OCI-LY7 (cell line): Measurements from ENCODE around the gene HOTAIR. TPM values are rescaled to one million over a fixed set of nuclear protein-coding genes. Genes with fewer than 3 reads are reported as not detected.

Source experiments
- BruUV-seq: library from RNA; stranded (reverse); fragments of 400-500 nt; replicated peaks from 2 replicates; lab custom pipeline; 2021; lab: Mats Ljungman, UMichigan
- CTCF ChIA-PET: fragments of 300-600 bp; sonication (Branson Sonifier 250); formaldehyde crosslinking; loops from one replicate; lab custom pipeline; 2022; ENCODE audit warnings: antibody characterized with exemption; ENCODE audit not compliant: unreplicated experiment; lab: Charles Lee
- POLR2A ChIA-PET: fragments of 300-600 bp; sonication (Branson Sonifier 250); formaldehyde crosslinking; loops from one replicate; lab custom pipeline; 2022; ENCODE audit warnings: antibody characterized with exemption; lab: Charles Lee
- DNase-seq: peaks from one replicate; pipeline ENCODE4 v3.0.0-alpha.2; 2015; ENCODE audit warnings: low spot score
- H2AFZ ChIP-seq: fragments of 200-600 bp; sonication (generic), shearing (Covaris generic); 2 replicates; pipeline ENCODE4 v1.6.1; 2014; ENCODE audit warnings: mild to moderate bottlenecking, antibody characterized with exemption, low read length, moderate library complexity
- H3K27ac ChIP-seq: fragments of 200-600 bp; sonication (generic); 2 replicates; pipeline ENCODE4 v1.5.1; 2014; ENCODE audit warnings: mixed run types, low read depth, mild to moderate bottlenecking, moderate library complexity, low read length, inconsistent platforms; ENCODE audit not compliant: poor library complexity, severe bottlenecking
- H3K36me3 ChIP-seq: fragments of 200-600 bp; sonication (generic); 2 replicates; pipeline ENCODE4 v1.6.1; 2014; ENCODE audit warnings: mild to moderate bottlenecking, antibody characterized with exemption, low read length, moderate library complexity, mixed read lengths; ENCODE audit not compliant: insufficient read depth
- H3K4me1 ChIP-seq: fragments of 200-600 bp; sonication (generic); 2 replicates; pipeline ENCODE4 v1.5.1; 2014; ENCODE audit warnings: mild to moderate bottlenecking, low read length; ENCODE audit not compliant: insufficient read depth, poor library complexity, severe bottlenecking
- H3K4me2 ChIP-seq: fragments of 200-600 bp; sonication (generic); 2 replicates; pipeline ENCODE4 v1.6.1; 2014; ENCODE audit warnings: mild to moderate bottlenecking, low read length
- H3K4me3 ChIP-seq: fragments of 200-600 bp; sonication (generic); 2 replicates; pipeline ENCODE4 v1.5.1; 2014; ENCODE audit warnings: mild to moderate bottlenecking, low read depth, low read length; ENCODE audit not compliant: poor library complexity, severe bottlenecking
- H3K79me2 ChIP-seq: fragments of 200-600 bp; sonication (generic); 2 replicates; pipeline ENCODE4 v1.6.1; 2016; ENCODE audit warnings: low read depth, mild to moderate bottlenecking, low read length, moderate library complexity, mixed read lengths; ENCODE audit not compliant: insufficient read depth
- H3K9me2 ChIP-seq: fragments of 200-600 bp; sonication (generic); 2 replicates; pipeline ENCODE4 v1.6.1; 2016; ENCODE audit warnings: mild to moderate bottlenecking, low read length, mixed read lengths; ENCODE audit not compliant: insufficient read depth
- H3K9me3 ChIP-seq: fragments of 200-600 bp; sonication (generic); 2 replicates; pipeline ENCODE4 v1.6.1; 2014; ENCODE audit warnings: mild to moderate bottlenecking, mixed run types, low read length, mixed read lengths
- H4K20me1 ChIP-seq: fragments of 200-600 bp; sonication (generic); 2 replicates; pipeline ENCODE4 v1.6.1; 2014; ENCODE audit warnings: mild to moderate bottlenecking, antibody characterized with exemption, low read length, moderate library complexity, mixed read lengths; ENCODE audit not compliant: insufficient read depth
- EZH2phosphoT487 ChIP-seq: fragments of 200-600 bp; sonication (generic); IDR thresholded peaks from 2 replicates; pipeline ENCODE4 v1.6.1; 2018; ENCODE audit warnings: low read depth, borderline replicate concordance, mild to moderate bottlenecking, mixed run types, antibody characterized with exemption, low read length, moderate library complexity, mixed read lengths
- intact Hi-C: fragments of 100-400 bp; cut with micrococcal nuclease; formaldehyde crosslinking; loops from one replicate; pipeline ENCODE4 v1.10.0; 2022; ENCODE audit not compliant: unreplicated experiment
- total RNA-seq, 2 experiments: library from RNA; depleted of rRNA in 1 of 2; stranded (reverse); fragments of >200 nt in 1 of 2; shearing (Covaris generic) in 1 of 2; gene quantifications; 2 replicates each; pipeline ENCODE4 v1.2.3, GENCODE V29; 2014 to 2022
- TF ChIP-seq, protein P1 (sequence below): fragments of 200-600 bp; sonication (generic); conservative IDR thresholded peaks from 2 replicates; pipeline ENCODE4 v1.5.1; 2014; ENCODE audit warnings: mild to moderate bottlenecking, antibody characterized with exemption, low read length, moderate library complexity, mixed read lengths

HOTAIR gene
- total RNA-seq, 2 experiments from 2014 or later, result 0.88 to 5.3 TPM

DNA sequence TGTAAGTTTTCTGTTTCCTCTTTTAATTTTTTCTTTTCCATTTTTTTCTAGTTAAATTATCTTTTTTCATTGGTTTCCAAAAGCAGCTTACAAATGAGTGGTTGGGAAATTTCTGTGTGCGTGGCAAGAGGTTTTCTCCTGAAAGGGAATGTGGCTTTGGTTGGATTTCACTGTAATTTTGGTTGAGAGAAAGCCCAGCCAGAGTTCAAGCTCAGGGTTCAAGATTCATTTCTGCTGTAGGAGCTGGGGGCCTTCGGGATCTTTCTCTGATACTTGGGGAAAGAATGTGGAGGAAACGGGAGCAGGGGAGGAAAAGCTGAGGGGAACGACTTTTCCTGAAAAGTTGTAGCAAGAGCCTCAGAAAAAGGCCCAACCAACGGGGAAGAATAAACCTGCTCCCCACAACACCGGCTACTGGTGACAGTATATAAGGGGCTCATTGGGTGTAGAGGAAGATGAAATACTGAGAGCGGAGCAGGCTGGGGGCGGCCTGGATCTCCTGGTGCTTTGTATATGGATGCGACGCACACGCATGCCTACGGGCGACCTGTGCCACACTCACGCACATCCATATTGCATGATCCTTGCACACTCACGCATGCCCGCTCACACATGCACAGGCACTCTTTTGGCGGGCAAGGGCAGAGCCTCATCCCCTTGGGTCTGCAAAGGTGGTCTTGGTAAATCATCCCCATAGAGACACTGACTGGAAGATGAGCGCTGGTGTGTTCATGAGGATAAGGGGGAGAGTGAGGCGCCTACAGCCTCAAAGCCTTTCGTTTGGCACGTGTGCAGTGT is 12.1 kb upstream of the HOTAIR start:
- no peaks in the 10 kb centered on the region for H3K79me2 ChIP-seq
- H3K4me2 ChIP-seq, result no peak overlapping the region
- H3K4me3 ChIP-seq, result no peak overlapping the region
- TF ChIP-seq, protein P1, sequence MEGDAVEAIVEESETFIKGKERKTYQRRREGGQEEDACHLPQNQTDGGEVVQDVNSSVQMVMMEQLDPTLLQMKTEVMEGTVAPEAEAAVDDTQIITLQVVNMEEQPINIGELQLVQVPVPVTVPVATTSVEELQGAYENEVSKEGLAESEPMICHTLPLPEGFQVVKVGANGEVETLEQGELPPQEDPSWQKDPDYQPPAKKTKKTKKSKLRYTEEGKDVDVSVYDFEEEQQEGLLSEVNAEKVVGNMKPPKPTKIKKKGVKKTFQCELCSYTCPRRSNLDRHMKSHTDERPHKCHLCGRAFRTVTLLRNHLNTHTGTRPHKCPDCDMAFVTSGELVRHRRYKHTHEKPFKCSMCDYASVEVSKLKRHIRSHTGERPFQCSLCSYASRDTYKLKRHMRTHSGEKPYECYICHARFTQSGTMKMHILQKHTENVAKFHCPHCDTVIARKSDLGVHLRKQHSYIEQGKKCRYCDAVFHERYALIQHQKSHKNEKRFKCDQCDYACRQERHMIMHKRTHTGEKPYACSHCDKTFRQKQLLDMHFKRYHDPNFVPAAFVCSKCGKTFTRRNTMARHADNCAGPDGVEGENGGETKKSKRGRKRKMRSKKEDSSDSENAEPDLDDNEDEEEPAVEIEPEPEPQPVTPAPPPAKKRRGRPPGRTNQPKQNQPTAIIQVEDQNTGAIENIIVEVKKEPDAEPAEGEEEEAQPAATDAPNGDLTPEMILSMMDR, result no peak
- TF ChIP-seq EZH2phosphoT487, result no peak
- no peaks in the 10 kb centered on the region for H4K20me1 ChIP-seq
- no TSS peak for BruUV-seq
- no peaks in the 10 kb centered on the region for H3K9me3 ChIP-seq
- ChIA-PET POLR2A (no interaction called here), CTCF (interaction anchor here (1.4 kb wide), 1 partner anchor 220 kb away, joined by 3 read pairs; no protein-coding TSS in a partner anchor)
- no peaks in the 10 kb centered on the region for H3K9me2 ChIP-seq
- H2AFZ ChIP-seq, result no peak overlapping the region
- intact Hi-C loops, result loop anchor here (10.0 kb wide), 2 partner anchors 192 to 282 kb away; no protein-coding TSS in a partner anchor
- DNase-seq, result no peak
- H3K4me1 ChIP-seq, result peaks cover 49% of the 10 kb centered on the region
- H3K36me3 ChIP-seq, result no peaks in the 10 kb centered on the region
- no peak overlapping the region for H3K27ac ChIP-seq

DNA sequence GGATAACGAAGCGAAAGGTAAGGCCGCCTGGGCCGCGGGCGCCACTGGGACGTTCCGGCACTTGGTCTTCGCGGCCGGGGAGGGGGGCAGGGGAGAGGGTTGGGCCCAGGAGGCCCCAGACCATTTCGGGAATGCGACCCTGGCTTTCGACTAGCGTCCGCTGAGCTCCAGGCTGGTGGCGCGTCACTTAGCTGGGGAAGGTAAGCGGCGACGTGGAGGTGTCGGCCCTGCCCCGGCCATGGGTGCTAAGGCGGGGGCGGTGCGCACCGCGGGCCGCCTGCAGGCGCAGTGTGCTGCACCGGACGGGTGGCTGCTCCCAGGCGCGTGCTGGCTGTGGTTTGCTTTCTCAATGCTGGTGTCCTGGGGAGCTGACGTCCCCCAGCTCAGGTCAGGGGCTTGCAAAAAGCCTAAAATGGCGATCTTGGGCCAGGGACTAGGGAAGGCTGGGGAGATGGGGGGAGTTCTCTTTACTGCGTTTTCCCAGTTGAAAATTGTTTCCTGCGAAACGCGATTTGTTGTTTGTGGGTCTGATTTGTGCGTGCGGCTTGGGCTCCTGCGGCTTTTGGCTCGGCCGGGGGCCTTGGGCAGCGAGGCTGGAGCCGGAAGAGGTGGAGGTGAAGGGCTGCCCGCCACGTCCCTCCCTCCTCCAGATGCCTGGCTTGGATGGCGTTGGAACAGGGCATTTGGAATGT is 11.4 kb upstream of the HOTAIR start:
- Histone ChIP-seq H4K20me1 (no peaks in the 10 kb centered on the region), H3K9me3 (no peaks in the 10 kb centered on the region), H3K4me1 (peaks cover 49% of the 10 kb centered on the region), H3K36me3 (no peaks in the 10 kb centered on the region), H3K27ac (no peak overlapping the region), H3K4me2 (peak overlapping the region; percentile 14; the same call in 1 of the 2 replicates), H3K4me3 (no peak overlapping the region), H2AFZ (no peak overlapping the region), H3K79me2 (no peaks in the 10 kb centered on the region), H3K9me2 (no peaks in the 10 kb centered on the region)
- intact Hi-C loops, result loop anchor here (10.0 kb wide), 2 partner anchors 191 to 281 kb away; no protein-coding TSS in a partner anchor
- peak; percentile 35 for DNase-seq
- POLR2A ChIA-PET, result interaction anchor here (0.6 kb wide), 2 partner anchors 9 to 44 kb away, joined by 3 to 6 read pairs; no protein-coding TSS in a partner anchor
- BruUV-seq, result no TSS peak
- CTCF ChIA-PET, result interaction anchor here (0.6 kb wide), 1 partner anchor 222 kb away, joined by 3 read pairs; no protein-coding TSS in a partner anchor
- TF ChIP-seq, protein P1, result no peak
- TF ChIP-seq EZH2phosphoT487, result no peak
